ENCODE measurements around the gene TCEAL6. TPM values are rescaled to one million over a fixed set of nuclear protein-coding genes. Genes with fewer than 3 reads are reported as not detected.

TCEAL6 gene
- total and polyA plus RNA-seq, 4 donors: not detected

- Histone ChIP-seq H3K36me3 (ENCODE audit: control insufficient read depth in 4 of 4, insufficient read depth in 3 of 4, low read depth in 1 of 4, low read length in 3 of 4) (no peaks in the 10 kb centered on the region), H3K9me3 (ENCODE audit: control insufficient read depth in 4 of 4, low read length in 3 of 4) (peaks cover 0 to 7% (median 3%) of the 10 kb centered on the region in 4 donors), H3K9ac (ENCODE audit: low read depth in 1 of 2, low read length in 2 of 2) (no peak overlapping the region), H3K27me3 (ENCODE audit: control insufficient read depth in 4 of 4, insufficient read depth in 4 of 4, low read length in 3 of 4) (peaks cover 0 to 3% (median 0%) of the 10 kb centered on the region in 4 donors), H3K4me3 (ENCODE audit: low read depth in 1 of 3, low read length in 3 of 3) (no peak overlapping the region), H3K27ac (ENCODE audit: low read depth in 1 of 2, low read length in 2 of 2) (no peak overlapping the region), H3K4me1 (ENCODE audit: control insufficient read depth in 4 of 4, insufficient read depth in 4 of 4, low read length in 3 of 4) (no peaks in the 10 kb centered on the region)
- no peak for TF ChIP-seq NR2F2 (IDR thresholded peaks at IDR 0.05)
- no peak for TF ChIP-seq GABPA (IDR thresholded peaks at IDR 0.05 in 1 of 2, conservative IDR thresholded peaks at IDR 0.05 in 1 of 2)
- no peak for TF ChIP-seq EGR1 (IDR thresholded peaks at IDR 0.05; ENCODE audit: low read depth in 2 of 2)
- no peak for TF ChIP-seq RAD21 (IDR thresholded peaks at IDR 0.05)
- no peak for TF ChIP-seq SP1 (IDR thresholded peaks at IDR 0.05)
- 57% methylated on average over 2 of the region's 2 CpGs for WGBS
- no peak for DNase-seq (ENCODE audit: low spot score)
These were observed 26.5 kb downstream of the TCEAL6 start for GRCh38 chrX:102115748-102116147.

- no peak for TF ChIP-seq TAF1 (conservative IDR thresholded peaks at IDR 0.05)
- TF ChIP-seq ATF3 (IDR thresholded peaks at IDR 0.05): no peak
- TF ChIP-seq FOXA2 (IDR thresholded peaks at IDR 0.05): no peak
- no peak for TF ChIP-seq HNF4A (conservative IDR thresholded peaks at IDR 0.05)
- no peak for TF ChIP-seq JUND (IDR thresholded peaks at IDR 0.05)
- TF ChIP-seq RAD21 (IDR thresholded peaks at IDR 0.05): no peak
- no peak for TF ChIP-seq YY1 (IDR thresholded peaks at IDR 0.05)
- TF ChIP-seq CTCF (IDR thresholded peaks at IDR 0.05; ENCODE audit: low read depth, low read length, missing input control): no peak
- TF ChIP-seq MAX (IDR thresholded peaks at IDR 0.05): no peak
- no peak for TF ChIP-seq NR2F2 (IDR thresholded peaks at IDR 0.05)
- no peak for TF ChIP-seq ZBTB33 (IDR thresholded peaks at IDR 0.05)
- TF ChIP-seq FOXA1 (IDR thresholded peaks at IDR 0.05): no peak
- TF ChIP-seq RXRA (IDR thresholded peaks at IDR 0.05): no peak
- TF ChIP-seq SP1 (IDR thresholded peaks at IDR 0.05): no peak
- no peak for TF ChIP-seq HNF4G (IDR thresholded peaks at IDR 0.05)
- no peak for TF ChIP-seq REST (IDR thresholded peaks at IDR 0.05)
- TF ChIP-seq EGR1 (IDR thresholded peaks at IDR 0.05; ENCODE audit: low read depth in 2 of 2): no peak
- no peak for DNase-seq (ENCODE audit: low spot score)
- peaks cover 0 to 3% (median 0%) of the 10 kb centered on the region in 4 donors for H3K27me3 ChIP-seq (ENCODE audit: control insufficient read depth in 4 of 4, insufficient read depth in 4 of 4, low read length in 3 of 4)
- no peak overlapping the region for H3K4me3 ChIP-seq (ENCODE audit: low read depth in 1 of 3, low read length in 3 of 3)
- 62% methylated on average over 4 of the region's 4 CpGs for WGBS
- H3K9ac ChIP-seq (ENCODE audit: low read depth in 1 of 2, low read length in 2 of 2): no peak overlapping the region
- H3K9me3 ChIP-seq (ENCODE audit: control insufficient read depth in 4 of 4, low read length in 3 of 4): peaks cover 0 to 7% (median 3%) of the 10 kb centered on the region in 4 donors
- H3K27ac ChIP-seq (ENCODE audit: low read depth in 1 of 2, low read length in 2 of 2): no peak overlapping the region
- H3K4me1 ChIP-seq (ENCODE audit: control insufficient read depth in 4 of 4, insufficient read depth in 4 of 4, low read length in 3 of 4): no peaks in the 10 kb centered on the region
- H3K36me3 ChIP-seq (ENCODE audit: control insufficient read depth in 4 of 4, insufficient read depth in 3 of 4, low read depth in 1 of 4, low read length in 3 of 4): no peaks in the 10 kb centered on the region
These were observed 28.9 kb downstream of the TCEAL6 start for GRCh38 chrX:102113367-102113766.
